B cell (primary cell): ENCODE data around the gene CTNNA2. TPM values are rescaled to one million over a fixed set of nuclear protein-coding genes. Genes with fewer than 3 reads are reported as not detected.

ENCODE experiments used
- ATAC-seq: fragments of 200-7000 bp; cut with Tn5 transposase; one replicate; pipeline ENCODE4 v1.10.0; 2021; ENCODE audit warnings: low read depth, mild to moderate bottlenecking, moderate number of reproducible peaks, moderate library complexity
- CTCF ChIA-PET: fragments of 350-600 bp; sonication (Branson Sonifier 250); formaldehyde crosslinking; loops from one replicate; lab custom pipeline; 2021; ENCODE audit warnings: antibody characterized with exemption, inconsistent platforms; lab: Charles Lee
- POLR2A ChIA-PET: fragments of 350-600 bp; sonication (Branson Sonifier 250); formaldehyde crosslinking; loops from one replicate; lab custom pipeline; 2021; ENCODE audit warnings: antibody characterized with exemption; lab: Charles Lee
- DNase-seq: peaks from one replicate; pipeline ENCODE4 v3.0.0; 2013
- H2AFZ ChIP-seq: 2 replicates; pipeline ENCODE4 v1.6.1; 2012; ENCODE audit warnings: mild to moderate bottlenecking, low read depth, low read length; ENCODE audit not compliant: insufficient read depth, poor library complexity, severe bottlenecking
- H3K27ac ChIP-seq, 2 donors: 1 replicate in 1 of 2; 2 replicates in 1 of 2; pipeline ENCODE4 v1.5.1; 2012 to 2013; ENCODE audit warnings: low read length in 2 of 2, mild to moderate bottlenecking in 2 of 2, moderate library complexity in 1 of 2
- H3K27me3 ChIP-seq, 4 experiments: fragments of 200-600 bp in 1 of 4; sonication (generic) in 1 of 4; replicated peaks in 1 of 4; 1 replicate in 2 of 4; 2 replicates in 2 of 4; pipeline versions ENCODE4 v1.6.1 to v1.7.0; 2013 to 2016; ENCODE audit warnings: low read length in 3 of 4, mild to moderate bottlenecking in 2 of 4, mixed read lengths in 1 of 4, moderate library complexity in 1 of 4; ENCODE audit not compliant: insufficient read depth in 4 of 4, control insufficient read depth in 3 of 4; ENCODE audit errors: control extremely low read depth in 1 of 4
- H3K36me3 ChIP-seq, 2 experiments: replicated peaks in 1 of 2; 1 replicate in 1 of 2; 2 replicates in 1 of 2; pipeline versions ENCODE4 v1.6.1 to v1.7.1; 2013; ENCODE audit warnings: low read length in 1 of 2; ENCODE audit not compliant: insufficient read depth in 2 of 2, control insufficient read depth in 1 of 2; ENCODE audit errors: control extremely low read depth in 1 of 2, extremely low read depth in 1 of 2
- H3K4me1 ChIP-seq, 2 donors: fragments of 200-600 bp in 1 of 2; sonication (generic) in 1 of 2; 1 replicate in 1 of 2; 2 replicates in 1 of 2; pipeline versions ENCODE4 v1.5.1 to v1.6.1; 2013 to 2017; ENCODE audit warnings: low read length in 2 of 2; ENCODE audit not compliant: control insufficient read depth in 2 of 2, insufficient read depth in 2 of 2
- H3K4me2 ChIP-seq: replicated peaks from 2 replicates; pipeline ENCODE3; 2012; ENCODE audit warnings: mild to moderate bottlenecking, low read depth, low read length; ENCODE audit not compliant: poor library complexity, severe bottlenecking
- H3K4me3 ChIP-seq, 5 experiments: fragments of 200-600 bp in 1 of 5; sonication (generic) in 1 of 5; 1 replicate in 3 of 5; 2 replicates in 2 of 5; pipeline versions ENCODE4 v1.5.1 to v1.7.0; 2011 to 2016; ENCODE audit warnings: low read length in 4 of 5, mild to moderate bottlenecking in 4 of 5, low read depth in 2 of 5, control low read depth in 1 of 5, moderate library complexity in 1 of 5; ENCODE audit not compliant: insufficient read depth in 1 of 5; ENCODE audit errors: control extremely low read depth in 1 of 5, extremely low read depth in 1 of 5
- H3K79me2 ChIP-seq: fragments of 200-600 bp; sonication (generic); one replicate; pipeline ENCODE4 v1.6.0; 2016; ENCODE audit warnings: low read length; ENCODE audit not compliant: control insufficient read depth, insufficient read depth
- H3K9ac ChIP-seq: fragments of 200-600 bp; sonication (generic); 2 replicates; pipeline ENCODE4 v1.6.1; 2017; ENCODE audit warnings: mild to moderate bottlenecking, low read length, moderate library complexity
- H3K9me3 ChIP-seq, 3 donors: one replicate each; pipeline versions ENCODE4 v1.6.1 to v1.7.1; 2013; ENCODE audit warnings: low read length in 2 of 3; ENCODE audit not compliant: control insufficient read depth in 2 of 3, insufficient read depth in 1 of 3; ENCODE audit errors: control extremely low read depth in 1 of 3
- H4K20me1 ChIP-seq: 2 replicates; pipeline ENCODE4 v1.6.0; 2012; ENCODE audit warnings: mild to moderate bottlenecking, low read length; ENCODE audit not compliant: insufficient read depth, control insufficient read depth, poor library complexity, severe bottlenecking
- H3K27ac Mint-ChIP-seq: one replicate; pipeline ENCODE4 v1.8.0; 2021; ENCODE audit warnings: mixed read lengths
- H3K27me3 Mint-ChIP-seq: one replicate; pipeline ENCODE4 v1.8.0; 2021; ENCODE audit warnings: mixed read lengths
- H3K4me1 Mint-ChIP-seq: one replicate; pipeline ENCODE4 v1.8.0; 2021; ENCODE audit warnings: mixed read lengths
- H3K4me3 Mint-ChIP-seq: one replicate; pipeline ENCODE4 v1.8.0; 2021; ENCODE audit warnings: mixed read lengths
- H3K9me3 Mint-ChIP-seq: one replicate; pipeline ENCODE4 v1.8.0; 2022; ENCODE audit warnings: mixed read lengths; ENCODE audit not compliant: insufficient read depth
- EZH2 ChIP-seq: IDR thresholded peaks from 2 replicates; pipeline ENCODE4 v1.6.1; 2012; ENCODE audit warnings: borderline replicate concordance, low read depth, mild to moderate bottlenecking, moderate library complexity, low read length; ENCODE audit not compliant: insufficient read depth, poor library complexity, severe bottlenecking
- WGBS: methylation state at CpG from one replicate; pipeline ENCODE4 v1.1.5; 2013; ENCODE audit warnings: missing lambda C conversion rate; ENCODE audit not compliant: insufficient coverage; 5-methylcytosine and 5-hydroxymethylcytosine counted together
- intact Hi-C: fragments of 100-400 bp; cut with micrococcal nuclease; formaldehyde crosslinking; loops from one replicate; pipeline ENCODE4 v1.10.0; 2022
- polyA plus RNA-seq: library from polyadenylated mRNA; depleted of rRNA; stranded (reverse); fragments of >200 nt; gene quantifications from 2 replicates; pipeline ENCODE4 v1.2.3, GENCODE V29; 2012
- total RNA-seq, 2 donors: library from RNA; stranded (reverse); fragments of 120-200 nt in 1 of 2; gene quantifications; 1 replicate in 1 of 2; 2 replicates in 1 of 2; pipeline versions ENCODE4 v1.2.3 to v1.2.4, GENCODE V29; 2013 to 2022
- TF ChIP-seq, protein P1 (sequence below): fragments of 200-600 bp; IDR thresholded peaks from one replicate; pipeline ENCODE4 v1.8.0; 2022; ENCODE audit warnings: antibody characterized with exemption, mild to moderate bottlenecking

Gene CTNNA2
- total and polyA plus RNA-seq, 2 donors (not counting 1 experiment from before 2014, with no cell fraction given), result not detected

DNA sequence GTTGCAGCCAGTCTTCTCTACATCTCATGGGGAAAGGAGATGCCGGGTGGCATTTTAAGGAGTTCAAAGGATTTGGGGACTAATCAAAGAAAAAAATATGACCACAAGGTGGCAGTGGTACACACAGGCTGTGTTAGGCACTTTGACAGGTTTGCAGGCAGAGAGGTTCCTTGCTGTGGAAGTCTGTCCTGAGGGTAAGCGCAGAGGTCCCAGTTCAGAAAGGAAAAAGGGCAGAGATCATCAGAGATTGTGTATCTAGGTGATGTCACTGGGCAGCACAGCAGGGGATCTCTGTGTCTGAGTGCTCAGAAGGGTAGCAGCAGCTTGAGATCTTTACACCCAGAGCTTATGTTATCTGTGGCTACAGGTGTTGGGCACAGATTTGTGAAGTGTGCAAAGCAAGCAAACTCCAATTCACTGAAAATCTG lies 560.3 kb downstream of the CTNNA2 start:
- no peak overlapping the region for H3K4me2 ChIP-seq
- H3K79me2 ChIP-seq, result no peaks in the 10 kb centered on the region
- H4K20me1 ChIP-seq, result no peaks in the 10 kb centered on the region
- Mint-ChIP-seq H3K9me3 (no peaks in the 10 kb centered on the region), H3K4me3 (no peak overlapping the region), H3K27ac (no peak overlapping the region), H3K4me1 (no peaks in the 10 kb centered on the region), H3K27me3 (peaks cover 4% of the 10 kb centered on the region)
- ATAC-seq (no peak), DNase-seq (peak; percentile 19)
- POLR2A ChIA-PET, result no interaction called here
- CTCF ChIA-PET, result no interaction called here
- WGBS, result 34% methylated on average over 2 of the region's 2 CpGs
- H3K27me3 ChIP-seq, result no peaks in the 10 kb centered on the region
- H3K4me1 ChIP-seq, result no peaks in the 10 kb centered on the region
- H3K27ac ChIP-seq, result no peak overlapping the region
- H3K36me3 ChIP-seq, result no peaks in the 10 kb centered on the region
- H3K9ac ChIP-seq, result no peak overlapping the region
- no peaks in the 10 kb centered on the region for H3K9me3 ChIP-seq
- intact Hi-C loops, result no loop called here
- no peak for TF ChIP-seq EZH2
- TF ChIP-seq, protein P1, sequence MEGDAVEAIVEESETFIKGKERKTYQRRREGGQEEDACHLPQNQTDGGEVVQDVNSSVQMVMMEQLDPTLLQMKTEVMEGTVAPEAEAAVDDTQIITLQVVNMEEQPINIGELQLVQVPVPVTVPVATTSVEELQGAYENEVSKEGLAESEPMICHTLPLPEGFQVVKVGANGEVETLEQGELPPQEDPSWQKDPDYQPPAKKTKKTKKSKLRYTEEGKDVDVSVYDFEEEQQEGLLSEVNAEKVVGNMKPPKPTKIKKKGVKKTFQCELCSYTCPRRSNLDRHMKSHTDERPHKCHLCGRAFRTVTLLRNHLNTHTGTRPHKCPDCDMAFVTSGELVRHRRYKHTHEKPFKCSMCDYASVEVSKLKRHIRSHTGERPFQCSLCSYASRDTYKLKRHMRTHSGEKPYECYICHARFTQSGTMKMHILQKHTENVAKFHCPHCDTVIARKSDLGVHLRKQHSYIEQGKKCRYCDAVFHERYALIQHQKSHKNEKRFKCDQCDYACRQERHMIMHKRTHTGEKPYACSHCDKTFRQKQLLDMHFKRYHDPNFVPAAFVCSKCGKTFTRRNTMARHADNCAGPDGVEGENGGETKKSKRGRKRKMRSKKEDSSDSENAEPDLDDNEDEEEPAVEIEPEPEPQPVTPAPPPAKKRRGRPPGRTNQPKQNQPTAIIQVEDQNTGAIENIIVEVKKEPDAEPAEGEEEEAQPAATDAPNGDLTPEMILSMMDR, result peak; percentile 59
- H2AFZ ChIP-seq, result no peak overlapping the region
- no peak overlapping the region for H3K4me3 ChIP-seq

DNA sequence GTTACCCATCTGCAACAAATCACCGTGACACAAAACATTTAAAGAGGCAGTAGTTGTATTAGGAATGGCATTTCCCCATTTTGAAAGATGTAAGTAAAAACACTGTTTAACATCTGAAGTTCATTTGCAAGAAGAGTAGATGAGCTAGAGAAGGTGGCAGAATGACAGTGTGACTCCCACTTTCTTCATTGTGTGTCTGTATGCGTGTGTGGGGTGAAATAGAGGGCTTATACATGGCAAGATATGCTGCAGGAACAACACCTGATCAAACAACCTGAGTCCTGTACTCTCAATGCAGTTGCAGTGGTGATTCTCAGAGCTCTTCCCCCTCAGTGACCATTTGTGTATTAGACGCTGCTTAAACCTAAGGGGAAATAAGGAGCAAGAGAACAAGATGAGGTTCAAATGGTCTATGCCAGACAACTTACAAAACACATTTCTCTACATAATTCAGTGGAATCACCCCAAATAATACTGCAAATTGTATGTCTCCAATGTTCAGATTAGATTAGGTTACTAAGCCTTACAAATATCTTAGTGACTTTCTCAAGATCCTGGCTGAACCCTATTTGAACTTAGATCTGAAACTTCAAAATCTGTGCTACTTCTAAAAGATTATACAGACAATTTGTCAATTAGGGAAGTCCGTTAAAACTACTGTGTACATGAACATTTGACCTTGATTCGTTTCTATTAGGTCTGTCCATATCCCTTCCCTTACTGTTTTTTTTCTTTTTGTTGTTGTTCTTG lies 561.6 kb downstream of the CTNNA2 start:
- intact Hi-C loops, result no loop called here
- TF ChIP-seq, protein P1, result no peak
- no peak for TF ChIP-seq EZH2

More for the DNA sequence above, 561.6 kb downstream of the CTNNA2 start:
- no peaks in the 10 kb centered on the region for H3K36me3 ChIP-seq
- peaks cover 4% of the 10 kb centered on the region for H3K27me3 Mint-ChIP-seq
- H3K9ac ChIP-seq, result no peak overlapping the region
- no peaks in the 10 kb centered on the region for H3K9me3 Mint-ChIP-seq
- DNase-seq (no peak), ATAC-seq (no peak)
- H3K4me2 ChIP-seq, result no peak overlapping the region
- H3K27ac ChIP-seq, result no peak overlapping the region
- CTCF ChIA-PET, result no interaction called here
- no peaks in the 10 kb centered on the region for H3K4me1 ChIP-seq
- POLR2A ChIA-PET, result no interaction called here
- H3K79me2 ChIP-seq, result no peaks in the 10 kb centered on the region
- H3K4me3 ChIP-seq, result no peak overlapping the region
- WGBS, result 100% methylated on average over 1 of the region's 5 CpGs
- no peaks in the 10 kb centered on the region for H3K4me1 Mint-ChIP-seq
- no peaks in the 10 kb centered on the region for H4K20me1 ChIP-seq
- H3K27me3 ChIP-seq, result no peaks in the 10 kb centered on the region
- H3K4me3 Mint-ChIP-seq, result no peak overlapping the region
- H3K9me3 ChIP-seq, result peaks cover 0 to 3% (median 0%) of the 10 kb centered on the region in 3 donors
- H3K27ac Mint-ChIP-seq, result no peak overlapping the region
- H2AFZ ChIP-seq, result no peak overlapping the region
